GM13977 (cell line): ENCODE data around the gene PNLIPRP3.
A peak's percentile ranks its signal among the peaks of the same experiment; 100 is the strongest.
"Not testable (repeated sequence)": the region's sequence is repeated elsewhere in the genome, so short reads cannot be mapped to it uniquely, and the experiment has no call there.

Experiments used
- DNase-seq: peaks from one replicate; pipeline ENCODE4 v3.0.0; 2012; ENCODE audit warnings: low spot score
- CTCF ChIP-seq: IDR thresholded peaks from 2 replicates; pipeline ENCODE4 v1.5.1; 2012; ENCODE audit warnings: mild to moderate bottlenecking, control low read depth; ENCODE audit not compliant: insufficient read depth; ENCODE audit errors: extremely low read depth, missing control alignments
- in situ Hi-C: fragments of 300-500 bp; cut with MboI; formaldehyde crosslinking; loops from one replicate; pipeline ENCODE4 v1.12.0; 2022; ENCODE audit warnings: low sequenced_read_pairs, low pct_unique_long_range_greater_than_20kb, mixed read lengths, inconsistent platforms; ENCODE audit not compliant: unreplicated experiment

Gene PNLIPRP3

GRCh38 chr10:116427671-116428070 lies at the start of gene PNLIPRP3:
Gene PNLIPRP3 (plus strand): TSS chr10:116427847. CDS start chr10:116428013, 166 bp downstream.
- no peak for TF ChIP-seq CTCF
- in situ Hi-C loops, result no loop called here
- DNase-seq, result no peak

- TF ChIP-seq CTCF, result no peak
- in situ Hi-C loops, result no loop called here
- DNase-seq, result no peak
Observed at GRCh38 chr10:116382290-116382689, 45.4 kb upstream of the PNLIPRP3 start.

- in situ Hi-C loops, result no loop called here
- no peak for DNase-seq
- no peak for TF ChIP-seq CTCF
Observed at GRCh38 chr10:116385311-116385710, 42.3 kb upstream of the PNLIPRP3 start.

- no peak for DNase-seq
- in situ Hi-C loops, result no loop called here
- peak; percentile 44 for TF ChIP-seq CTCF
Observed at GRCh38 chr10:116385994-116386809, 41.4 kb upstream of the PNLIPRP3 start.

GRCh38 chr10:116393246-116393831 lies 34.3 kb upstream of the PNLIPRP3 start:
- in situ Hi-C loops, DNase-seq: not testable (repeated sequence)

- TF ChIP-seq CTCF, result no peak
- DNase-seq, result no peak
- in situ Hi-C loops, result no loop called here
Observed at GRCh38 chr10:116395223-116395985, 32.2 kb upstream of the PNLIPRP3 start.
